Rectal smooth muscle tissue (tissue), 1 donor: ENCODE data around the gene PLXDC1.

ENCODE experiments used
- H3K27ac ChIP-seq: one replicate; pipeline ENCODE4 v1.7.0; 2013; ENCODE audit warnings: low read depth, low read length, inconsistent platforms
- H3K27me3 ChIP-seq: one replicate; pipeline ENCODE4 v1.7.0; 2013; ENCODE audit warnings: low read length; ENCODE audit not compliant: control insufficient read depth, insufficient read depth
- H3K36me3 ChIP-seq: one replicate; pipeline ENCODE4 v1.7.0; 2013; ENCODE audit warnings: low read length; ENCODE audit not compliant: control insufficient read depth, insufficient read depth
- H3K4me1 ChIP-seq: one replicate; pipeline ENCODE4 v1.7.0; 2013; ENCODE audit warnings: low read length; ENCODE audit not compliant: control insufficient read depth, insufficient read depth
- H3K4me3 ChIP-seq: one replicate; pipeline ENCODE4 v1.7.0; 2013; ENCODE audit warnings: low read length
- H3K9ac ChIP-seq: one replicate; pipeline ENCODE4 v1.7.0; 2013; ENCODE audit warnings: low read length

The PLXDC1 gene

GRCh38 chr17:39145143-39145542 lies 6.3 kb downstream of the PLXDC1 start:
- no peaks in the 10 kb centered on the region for H3K4me1 ChIP-seq
- H3K27me3 ChIP-seq = no peaks in the 10 kb centered on the region
- H3K9ac ChIP-seq = no peak overlapping the region
- no peaks in the 10 kb centered on the region for H3K36me3 ChIP-seq
- no peak overlapping the region for H3K27ac ChIP-seq
- no peak overlapping the region for H3K4me3 ChIP-seq

- H3K27me3 ChIP-seq = no peaks in the 10 kb centered on the region
- no peaks in the 10 kb centered on the region for H3K4me1 ChIP-seq
- no peak overlapping the region for H3K4me3 ChIP-seq
- no peaks in the 10 kb centered on the region for H3K36me3 ChIP-seq
- H3K27ac ChIP-seq = peak overlapping the region; percentile 50
- H3K9ac ChIP-seq = no peak overlapping the region
Measured at GRCh38 chr17:39144416-39144840, 7.0 kb downstream of the PLXDC1 start.

GRCh38 chr17:39143552-39144093 lies 7.8 kb downstream of the PLXDC1 start:
- Histone ChIP-seq H3K36me3 (no peaks in the 10 kb centered on the region), H3K4me3 (no peak overlapping the region), H3K4me1 (no peaks in the 10 kb centered on the region), H3K27ac (peak overlapping the region; percentile 50), H3K9ac (no peak overlapping the region), H3K27me3 (no peaks in the 10 kb centered on the region)

DNA sequence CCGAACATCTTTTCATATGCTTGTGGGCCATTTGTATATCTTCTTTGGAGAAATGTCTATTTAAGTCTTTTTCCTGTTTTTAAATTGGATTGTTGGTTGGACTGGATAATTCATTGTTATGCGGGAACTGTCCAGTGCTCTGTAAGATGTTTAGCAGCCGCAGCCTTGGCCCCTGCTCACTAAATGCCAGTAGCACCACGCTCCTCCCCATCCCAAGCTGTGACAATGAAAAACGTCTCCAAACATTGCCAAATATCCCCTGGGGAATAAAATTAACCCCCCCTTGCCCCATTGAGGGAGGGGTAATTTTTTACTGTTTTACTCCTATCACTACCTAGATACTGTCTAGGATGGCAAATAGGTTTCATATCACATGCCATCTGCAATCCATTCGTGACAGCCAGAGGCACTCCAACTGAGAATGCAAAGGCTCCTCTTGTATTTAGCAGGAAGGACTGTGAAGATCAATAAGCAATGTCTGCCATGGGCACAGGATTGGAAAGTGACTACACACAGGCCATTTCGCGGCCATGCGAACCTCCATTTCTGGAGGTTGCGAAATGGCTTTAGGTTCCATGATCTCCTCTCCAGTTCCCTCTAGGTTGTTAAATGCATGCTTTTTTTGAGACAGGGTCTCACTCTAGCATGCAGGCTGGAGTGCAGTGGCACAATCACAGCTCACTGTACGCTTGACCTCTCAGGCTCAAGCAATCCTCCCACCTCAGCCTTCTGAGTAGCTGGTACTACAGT lies 9.3 kb downstream of the PLXDC1 start:
- no peaks in the 10 kb centered on the region for H3K36me3 ChIP-seq
- H3K9ac ChIP-seq = no peak overlapping the region
- H3K27me3 ChIP-seq = no peaks in the 10 kb centered on the region
- H3K4me1 ChIP-seq = no peaks in the 10 kb centered on the region
- H3K4me3 ChIP-seq = no peak overlapping the region
- H3K27ac ChIP-seq = no peak overlapping the region

- Histone ChIP-seq H3K4me1 (no peaks in the 10 kb centered on the region), H3K9ac (no peak overlapping the region), H3K27ac (no peak overlapping the region), H3K27me3 (no peaks in the 10 kb centered on the region), H3K36me3 (no peaks in the 10 kb centered on the region), H3K4me3 (no peak overlapping the region)
Measured at GRCh38 chr17:39141294-39141693, 10.1 kb downstream of the PLXDC1 start.

DNA sequence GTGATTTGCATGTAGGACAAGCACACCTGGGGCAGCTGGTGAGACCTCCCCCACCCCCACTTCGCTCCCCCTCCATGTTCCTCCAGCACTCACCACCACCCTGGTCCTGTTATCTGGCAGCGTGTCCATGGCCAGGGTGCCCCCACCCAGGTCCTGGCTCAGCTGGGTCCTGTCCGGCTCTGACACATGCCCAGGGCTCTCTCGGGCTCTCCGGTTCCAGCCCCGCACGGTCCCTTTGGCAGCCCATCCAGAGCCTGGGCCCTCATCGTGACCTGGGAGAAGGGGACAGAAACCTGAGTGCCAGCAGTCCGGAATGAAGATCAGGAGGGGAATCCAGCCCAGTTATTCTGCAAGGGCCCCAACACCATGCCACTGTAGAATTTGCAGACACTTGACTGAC lies 11.9 kb downstream of the PLXDC1 start:
- no peaks in the 10 kb centered on the region for H3K27me3 ChIP-seq
- H3K36me3 ChIP-seq = no peaks in the 10 kb centered on the region
- no peak overlapping the region for H3K27ac ChIP-seq
- no peak overlapping the region for H3K9ac ChIP-seq
- H3K4me3 ChIP-seq = no peak overlapping the region
- H3K4me1 ChIP-seq = no peaks in the 10 kb centered on the region

- Histone ChIP-seq H3K4me3 (no peak overlapping the region), H3K27ac (no peak overlapping the region), H3K36me3 (no peaks in the 10 kb centered on the region), H3K27me3 (no peaks in the 10 kb centered on the region), H3K9ac (no peak overlapping the region), H3K4me1 (no peaks in the 10 kb centered on the region)
Measured at GRCh38 chr17:39139161-39139511, 12.3 kb downstream of the PLXDC1 start.

DNA sequence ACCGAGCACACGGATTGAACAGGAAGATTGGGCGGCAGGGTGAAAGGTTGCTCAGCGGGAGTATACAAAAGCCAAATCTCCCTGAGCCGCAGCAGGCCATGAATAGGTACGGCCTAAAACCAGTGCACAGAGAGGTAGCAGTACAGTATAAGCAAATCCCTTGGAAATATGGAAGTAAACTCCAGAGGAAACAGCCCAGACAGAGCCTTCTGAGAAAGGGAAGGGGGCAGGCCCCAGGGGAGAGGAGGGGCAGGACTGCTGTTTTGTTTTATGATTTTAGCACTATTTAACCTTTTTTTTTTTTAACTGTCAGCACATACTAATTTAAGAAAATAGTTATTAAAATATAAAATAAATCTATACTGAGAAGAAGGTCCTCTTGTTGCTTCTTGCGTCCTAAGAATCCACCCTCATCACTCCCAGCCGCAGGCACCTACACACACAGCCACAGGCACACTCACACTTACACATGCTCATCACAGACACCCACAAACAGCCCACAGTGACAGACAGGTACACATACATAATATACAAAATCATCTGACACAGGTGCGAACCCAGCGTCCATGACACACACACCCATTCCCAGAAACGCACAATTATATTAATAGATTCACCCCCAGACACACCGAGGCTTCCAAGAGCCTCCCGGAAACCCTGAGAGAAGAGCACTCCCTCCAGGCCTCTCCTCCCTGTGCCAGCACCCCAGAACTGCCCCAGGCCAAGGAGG lies 12.8 kb downstream of the PLXDC1 start:
- H3K27me3 ChIP-seq = no peaks in the 10 kb centered on the region
- H3K27ac ChIP-seq = no peak overlapping the region

GRCh38 chr17:39134878-39135277 lies 16.6 kb downstream of the PLXDC1 start:
- H3K9ac ChIP-seq = no peak overlapping the region
- no peak overlapping the region for H3K27ac ChIP-seq
- H3K27me3 ChIP-seq = no peaks in the 10 kb centered on the region
- H3K4me3 ChIP-seq = no peak overlapping the region
- no peaks in the 10 kb centered on the region for H3K4me1 ChIP-seq
- H3K36me3 ChIP-seq = no peaks in the 10 kb centered on the region

More for the DNA sequence above, 12.8 kb downstream of the PLXDC1 start:
- Histone ChIP-seq H3K36me3 (no peaks in the 10 kb centered on the region), H3K4me3 (no peak overlapping the region), H3K4me1 (no peaks in the 10 kb centered on the region), H3K9ac (no peak overlapping the region)

DNA sequence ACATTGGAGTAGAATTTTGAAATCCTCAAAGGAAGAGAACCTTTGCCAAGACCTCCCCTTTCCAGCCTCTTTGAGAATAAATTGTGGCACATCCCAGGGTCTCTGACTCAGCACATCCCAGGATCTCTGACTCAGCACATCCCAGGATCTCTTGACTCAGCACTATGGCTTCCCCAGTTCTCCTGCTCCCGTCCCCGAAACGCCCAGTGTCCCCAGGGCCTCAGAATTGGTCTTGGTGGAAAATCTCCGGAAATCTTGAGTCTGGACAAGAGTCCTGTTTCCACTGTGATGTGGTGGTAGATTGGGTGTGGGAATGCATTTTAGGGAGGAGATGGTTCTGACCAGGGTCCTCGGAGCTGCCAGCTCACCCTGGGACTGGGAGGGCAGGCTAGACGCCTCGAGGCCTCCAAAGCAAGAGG lies 19.2 kb downstream of the PLXDC1 start:
- no peak overlapping the region for H3K9ac ChIP-seq
- no peaks in the 10 kb centered on the region for H3K4me1 ChIP-seq
- H3K27ac ChIP-seq = no peak overlapping the region
- no peaks in the 10 kb centered on the region for H3K36me3 ChIP-seq
- H3K4me3 ChIP-seq = no peak overlapping the region
- no peaks in the 10 kb centered on the region for H3K27me3 ChIP-seq

DNA sequence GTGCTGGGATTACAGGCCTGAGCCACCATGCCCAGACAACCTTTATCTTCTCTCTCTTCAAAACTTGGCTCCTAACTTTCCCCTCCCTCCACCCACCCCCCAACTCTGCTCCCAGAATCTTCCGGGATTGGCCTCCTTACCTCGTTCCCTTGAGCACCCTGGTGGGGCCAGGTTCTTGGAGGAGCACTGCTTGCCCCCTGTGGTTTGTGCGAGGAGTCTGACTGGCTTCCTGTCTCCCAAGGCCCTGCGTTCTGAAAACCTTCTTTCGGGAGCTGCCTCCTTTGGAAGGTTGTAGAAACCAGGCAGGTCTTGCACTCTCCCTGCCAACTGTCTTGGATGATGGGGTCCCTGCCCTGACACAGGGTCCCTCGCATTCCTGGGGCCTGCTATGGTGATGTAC lies 19.8 kb downstream of the PLXDC1 start:
- H3K36me3 ChIP-seq = no peaks in the 10 kb centered on the region
- H3K4me3 ChIP-seq = no peak overlapping the region
- H3K9ac ChIP-seq = no peak overlapping the region
- no peaks in the 10 kb centered on the region for H3K4me1 ChIP-seq
- H3K27me3 ChIP-seq = no peaks in the 10 kb centered on the region
- no peak overlapping the region for H3K27ac ChIP-seq

- H3K27ac ChIP-seq = no peak overlapping the region
Measured at GRCh38 chr17:39130205-39130604, 21.2 kb downstream of the PLXDC1 start.

More at GRCh38 chr17:39130205-39130604, 21.2 kb downstream of the PLXDC1 start:
- Histone ChIP-seq H3K4me3 (no peak overlapping the region), H3K9ac (no peak overlapping the region), H3K4me1 (no peaks in the 10 kb centered on the region), H3K36me3 (no peaks in the 10 kb centered on the region), H3K27me3 (no peaks in the 10 kb centered on the region)
